ENCODE measurements around the gene PPP1R16B.

The PPP1R16B gene

DNA sequence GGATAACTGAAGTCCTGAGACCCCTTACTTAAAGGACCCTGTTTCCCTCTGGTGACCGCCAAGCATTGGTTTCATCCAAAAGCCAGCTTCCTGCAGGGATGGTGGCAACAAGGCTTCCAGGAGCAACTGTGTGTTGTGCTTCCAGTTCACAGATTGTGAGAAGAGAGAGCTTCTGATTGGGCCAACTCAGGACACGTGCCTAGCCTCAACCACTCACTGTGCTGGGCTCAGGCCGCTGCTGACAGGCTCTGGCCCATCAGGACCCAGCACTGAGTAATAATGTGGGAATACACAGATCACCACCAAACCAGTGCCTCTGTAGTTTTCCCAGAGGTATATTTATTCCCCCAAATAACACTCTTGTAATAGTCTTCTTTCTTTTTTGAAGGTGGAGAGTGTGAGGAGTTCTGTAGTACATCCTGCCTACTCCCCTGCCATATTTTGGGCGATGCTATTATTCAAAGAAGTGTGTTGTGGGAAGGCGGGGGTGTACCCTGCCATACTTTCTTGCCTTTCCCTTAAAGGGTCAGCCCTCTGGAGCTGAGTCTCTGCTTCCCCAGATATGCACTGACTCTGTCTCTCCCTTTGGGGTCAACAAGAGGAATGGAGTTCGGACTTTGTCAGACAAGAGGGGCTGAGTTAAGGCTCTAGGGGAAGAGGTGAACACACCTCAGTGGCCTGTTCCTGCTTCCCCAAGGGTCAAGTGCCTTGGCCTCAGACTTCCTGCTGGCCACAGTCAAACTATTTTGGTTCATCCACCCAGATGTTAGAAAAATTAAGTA lies 23.2 kb downstream of the PPP1R16B start:
- FAIRE-seq, result no peak

DNA sequence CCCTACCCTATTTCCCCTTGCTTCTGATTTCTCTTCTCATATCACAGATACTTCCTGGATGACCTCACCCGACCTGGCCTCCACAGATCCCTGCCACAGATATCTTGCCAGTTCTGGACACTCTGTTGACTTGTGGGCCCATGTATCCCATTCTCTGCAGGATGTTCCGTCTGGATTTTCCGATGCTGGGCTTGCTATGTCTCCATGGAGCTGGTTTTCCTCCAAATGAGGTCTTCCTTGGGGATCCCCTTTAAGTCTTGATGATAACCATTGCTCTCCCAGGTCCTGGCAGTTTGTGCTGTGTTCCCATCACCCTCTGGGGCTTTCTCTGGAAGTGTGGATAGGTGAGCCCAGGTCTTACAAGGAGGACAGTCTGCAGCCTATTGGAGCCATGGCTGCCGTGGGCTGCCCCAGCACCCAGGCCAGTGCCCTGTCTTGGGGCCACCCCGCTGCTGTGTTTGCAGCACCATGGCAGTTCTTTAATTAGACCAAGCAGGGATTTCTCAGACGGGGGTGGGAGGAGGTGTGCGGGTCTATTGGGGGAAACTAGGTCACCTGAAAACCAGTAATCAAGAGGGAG lies 23.9 kb downstream of the PPP1R16B start:
- FAIRE-seq, result no peak

DNA sequence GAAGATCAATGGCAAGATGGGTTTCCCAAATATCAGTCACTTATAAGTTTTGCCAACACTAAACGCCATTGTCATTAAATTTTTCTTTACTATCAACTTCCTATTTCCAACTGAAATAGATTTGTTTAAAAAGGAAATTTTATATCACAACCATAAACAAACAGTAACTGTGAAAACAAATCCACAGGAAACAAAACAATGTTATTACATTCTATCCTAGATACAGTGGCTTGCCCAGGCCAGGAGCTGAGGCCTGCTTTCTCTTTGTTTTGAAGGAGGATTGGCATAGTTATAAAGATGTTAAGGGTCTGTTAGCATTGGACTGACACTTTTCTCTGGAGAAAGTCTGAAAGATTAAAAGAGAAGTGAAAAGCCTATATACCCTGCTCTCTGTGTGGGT lies 24.9 kb downstream of the PPP1R16B start:
- no peak for FAIRE-seq

DNA sequence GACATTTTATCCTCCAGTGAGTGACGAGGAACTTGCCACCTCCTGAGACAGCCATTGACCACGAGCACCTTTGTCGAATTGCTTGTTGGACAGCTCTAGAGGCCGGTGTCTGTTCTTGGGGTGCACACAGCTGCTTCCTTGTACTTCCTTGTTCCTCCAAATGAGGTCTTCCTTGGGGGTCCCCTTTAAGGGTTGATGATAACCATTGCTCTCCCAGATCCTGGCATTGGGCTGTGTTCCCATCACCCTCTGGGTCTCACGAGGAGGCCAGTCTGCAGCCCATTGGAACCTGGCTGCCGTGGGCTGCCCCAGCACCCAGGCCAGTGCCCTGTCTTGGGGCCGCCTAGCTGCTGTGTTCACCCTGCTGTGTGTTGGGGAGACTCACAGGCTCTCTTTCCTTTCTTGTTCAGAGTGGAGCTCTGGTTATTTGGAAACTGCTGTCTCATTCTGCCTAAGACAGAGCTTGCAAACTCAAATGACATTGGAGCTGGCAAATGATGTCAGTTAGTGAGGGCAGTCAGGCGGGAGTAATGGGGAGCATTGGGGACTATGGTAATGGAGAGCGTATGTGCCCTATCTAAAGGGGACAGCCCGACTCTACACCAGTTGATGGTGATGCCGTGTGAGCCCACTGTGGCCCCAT lies 25.7 kb downstream of the PPP1R16B start:
- no peak for FAIRE-seq

DNA sequence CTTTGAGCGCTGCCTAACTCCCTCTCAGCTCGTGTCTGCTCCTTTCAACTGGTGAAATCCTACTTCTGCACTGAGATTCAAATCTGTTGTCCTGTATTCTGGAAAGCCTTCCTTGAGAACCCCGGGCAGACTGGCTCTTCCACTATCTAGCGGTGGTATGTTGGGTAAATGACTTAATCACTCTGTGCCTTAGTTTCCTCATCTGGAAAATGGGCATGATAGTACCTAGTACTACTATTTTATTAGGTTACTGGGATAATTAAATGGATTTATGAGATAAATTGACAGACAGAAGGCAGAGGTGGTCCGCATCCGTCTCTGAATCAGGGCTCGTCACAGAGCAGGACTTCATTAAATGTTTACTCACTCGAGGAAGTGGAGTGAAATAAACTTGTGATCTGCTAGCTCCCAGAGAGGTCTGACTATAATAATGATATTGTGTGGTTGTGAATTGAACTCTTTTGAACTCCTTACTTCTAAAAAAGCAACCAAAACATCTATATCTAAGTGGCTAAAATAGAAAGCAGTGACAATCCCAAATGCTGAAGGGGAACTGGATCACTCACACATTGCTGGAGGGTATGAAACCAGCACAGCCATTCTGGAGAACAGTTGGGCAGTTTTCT lies 26.6 kb downstream of the PPP1R16B start:
- FAIRE-seq, result no peak

DNA sequence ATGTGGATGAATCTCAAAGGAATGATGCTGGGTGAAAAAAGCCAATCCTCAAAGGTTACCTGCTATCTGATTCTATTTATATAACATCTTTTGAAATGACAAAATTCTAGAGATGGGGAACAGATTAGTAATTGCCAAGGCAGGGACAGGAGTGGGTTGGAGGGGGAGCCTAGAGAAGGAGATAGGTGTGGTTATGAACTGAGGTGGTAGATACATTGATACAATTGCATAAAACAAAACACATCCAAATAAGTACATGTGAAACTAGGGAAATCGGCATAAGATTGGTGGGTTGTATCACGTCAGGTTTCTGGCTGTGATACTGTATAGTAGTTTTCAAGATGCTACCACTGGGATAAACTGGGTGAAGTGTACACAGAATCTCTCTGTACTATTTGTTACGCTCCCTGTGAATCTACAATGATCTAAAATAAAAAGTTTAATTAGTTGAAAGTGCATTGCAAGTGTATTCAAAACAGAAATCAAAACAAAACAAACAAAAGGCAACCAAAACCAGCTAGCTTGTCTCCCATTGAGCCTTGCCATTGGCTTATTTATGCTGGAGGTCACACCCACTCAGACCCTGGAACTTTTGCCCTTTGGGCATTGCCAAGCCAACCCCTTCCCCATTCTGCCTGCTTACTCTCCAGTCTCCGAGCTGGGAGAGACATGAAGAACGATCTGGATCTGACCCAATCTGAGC lies 27.8 kb downstream of the PPP1R16B start:
- FAIRE-seq, result no peak

DNA sequence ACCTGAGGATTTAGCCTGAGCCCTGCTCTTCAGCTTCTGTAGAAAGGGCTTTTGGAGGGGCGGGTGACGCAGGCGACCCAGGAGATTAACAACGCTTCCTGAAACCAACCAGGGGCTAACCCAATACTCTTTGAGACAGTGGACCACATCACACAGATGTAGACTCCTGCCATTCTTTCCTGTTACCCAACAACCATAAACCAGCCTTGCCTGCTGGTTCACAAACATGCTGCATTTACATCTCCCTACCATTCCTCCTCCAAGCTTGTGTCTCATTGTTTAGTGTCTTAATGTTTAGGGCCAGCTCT lies 28.3 kb downstream of the PPP1R16B start:
- FAIRE-seq, result no peak

DNA sequence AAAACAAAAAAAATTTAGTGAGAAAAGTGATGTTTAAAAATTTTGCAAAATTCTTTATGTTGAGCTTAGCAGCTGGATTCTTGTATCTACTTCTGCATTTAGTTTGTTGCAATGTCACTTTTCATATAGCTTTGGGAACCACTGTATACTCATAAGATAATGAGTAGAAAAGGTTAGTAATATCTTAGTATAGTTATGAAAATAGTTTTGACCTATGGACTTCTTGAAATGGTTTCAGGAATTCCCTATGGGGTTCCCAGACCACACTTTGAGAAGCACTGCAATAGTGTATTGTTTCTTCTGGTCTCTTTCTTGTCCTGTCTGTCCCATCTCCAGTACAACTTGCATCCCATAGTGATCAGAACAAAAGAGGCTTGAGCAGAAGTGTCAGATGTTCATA lies 29.4 kb downstream of the PPP1R16B start:
- no peak for FAIRE-seq

DNA sequence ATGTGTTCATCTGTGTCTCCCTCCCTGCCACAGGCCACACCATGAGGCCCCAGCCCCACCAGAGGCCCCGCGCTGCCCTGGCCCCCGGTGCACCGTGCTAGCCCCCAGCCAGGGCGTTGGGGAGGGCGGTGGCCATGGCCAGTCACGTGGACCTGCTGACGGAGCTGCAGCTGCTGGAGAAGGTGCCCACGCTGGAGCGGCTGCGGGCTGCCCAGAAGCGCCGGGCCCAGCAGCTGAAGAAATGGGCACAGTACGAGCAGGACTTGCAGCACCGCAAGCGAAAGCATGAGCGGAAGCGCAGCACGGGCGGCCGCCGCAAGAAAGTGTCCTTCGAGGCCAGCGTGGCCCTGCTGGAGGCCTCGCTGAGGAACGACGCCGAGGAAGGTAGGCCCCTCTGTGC lies 30.3 kb downstream of the PPP1R16B start:
- FAIRE-seq, result no peak

DNA sequence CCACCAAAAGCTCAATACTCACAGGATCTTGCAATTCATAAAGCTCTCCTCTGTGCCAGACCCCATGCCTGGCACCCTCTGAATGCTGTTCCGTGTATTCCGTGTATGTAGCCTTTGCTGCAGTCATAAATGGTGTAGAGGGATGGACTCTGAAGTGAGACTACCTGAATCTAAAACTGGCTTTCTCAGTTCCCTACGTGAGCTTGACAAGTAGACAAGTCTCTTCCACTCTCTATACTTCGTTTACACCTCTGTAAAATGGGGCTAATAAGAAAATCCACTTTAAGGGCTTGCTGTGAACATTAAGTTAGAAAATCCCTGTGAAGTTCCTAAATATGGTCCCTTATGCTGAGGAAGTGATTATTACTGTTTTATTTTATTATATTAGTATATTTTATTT lies 31.5 kb downstream of the PPP1R16B start:
- FAIRE-seq, result no peak

DNA sequence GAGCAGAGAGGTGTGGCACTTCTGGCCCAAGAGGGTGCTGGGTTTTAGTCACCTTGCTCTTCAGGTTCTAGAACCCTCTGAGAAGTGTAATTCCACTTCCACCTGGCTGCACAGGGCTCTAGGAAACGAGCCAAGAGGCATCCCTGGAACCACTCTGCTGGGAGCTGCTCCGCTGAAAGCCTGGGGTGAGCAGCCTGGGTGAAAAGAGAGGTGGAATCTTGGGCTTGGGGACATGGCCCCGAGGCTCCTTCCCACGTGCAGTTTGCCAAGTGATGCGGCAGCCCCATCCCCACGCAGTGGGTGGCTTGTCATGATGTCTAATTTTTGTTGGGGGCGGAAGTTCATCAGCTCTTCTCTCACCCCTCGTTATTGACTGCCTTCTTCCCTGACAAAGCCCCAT lies 32.8 kb downstream of the PPP1R16B start:
- no peak for FAIRE-seq

DNA sequence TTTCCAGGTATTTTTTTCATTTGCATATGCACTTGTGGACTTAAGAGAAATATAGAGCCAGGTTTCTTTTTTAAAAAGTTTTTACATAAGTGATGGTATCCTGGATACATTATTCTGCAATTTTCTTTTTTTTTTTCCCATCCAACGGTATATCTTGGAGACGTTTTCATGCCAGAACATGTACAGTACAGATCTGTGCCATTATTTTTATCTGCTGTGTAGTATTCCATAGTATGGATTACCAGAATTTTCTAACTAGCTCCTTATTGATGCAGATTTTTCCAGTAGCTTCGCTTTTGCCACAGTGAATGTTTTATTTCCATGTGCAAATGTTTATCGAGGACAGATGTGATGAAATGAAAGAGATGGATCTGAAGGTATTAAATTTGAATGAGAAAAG lies 34.1 kb downstream of the PPP1R16B start:
- FAIRE-seq, result no peak

DNA sequence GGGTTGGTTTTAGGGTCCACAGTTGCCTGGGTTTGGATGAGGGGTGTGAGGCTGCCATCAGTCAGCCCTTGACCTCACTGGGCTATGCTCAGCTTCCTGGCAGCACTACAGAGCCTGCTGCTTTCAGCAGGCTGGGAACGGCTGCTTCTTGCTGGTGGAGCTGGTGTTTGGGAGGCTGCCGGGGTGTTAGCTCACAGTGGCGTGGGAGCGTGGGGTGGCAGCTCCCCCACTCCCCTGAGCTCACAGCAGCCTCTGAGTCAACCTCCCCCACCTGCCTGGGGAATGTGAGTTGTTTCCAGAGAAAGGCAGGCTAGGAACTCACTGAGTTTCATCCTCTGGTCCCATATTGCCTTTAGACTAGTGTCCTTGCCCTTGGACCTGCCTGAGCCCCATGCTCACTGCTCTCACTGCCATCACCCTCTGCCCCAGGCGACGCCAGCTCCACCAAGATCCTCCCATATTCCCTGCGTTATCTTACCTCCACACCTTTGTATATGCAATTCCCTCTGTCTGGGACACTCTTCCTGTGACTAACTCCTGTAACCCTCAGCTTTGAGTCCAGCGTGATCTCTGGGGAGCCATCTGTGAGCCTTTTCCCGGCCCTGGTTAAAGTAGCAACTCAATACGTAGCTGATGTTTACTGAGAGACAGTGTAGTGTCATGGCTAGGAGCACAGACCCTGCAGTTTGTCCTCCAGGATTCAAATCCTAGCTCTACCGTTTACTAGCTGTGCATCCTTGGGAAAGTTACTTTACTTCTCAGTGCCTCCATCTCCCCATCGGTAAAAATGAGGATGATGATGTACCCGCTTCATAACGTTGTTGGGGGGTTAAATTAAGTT lies 34.8 kb downstream of the PPP1R16B start:
- FAIRE-seq, result no peak

DNA sequence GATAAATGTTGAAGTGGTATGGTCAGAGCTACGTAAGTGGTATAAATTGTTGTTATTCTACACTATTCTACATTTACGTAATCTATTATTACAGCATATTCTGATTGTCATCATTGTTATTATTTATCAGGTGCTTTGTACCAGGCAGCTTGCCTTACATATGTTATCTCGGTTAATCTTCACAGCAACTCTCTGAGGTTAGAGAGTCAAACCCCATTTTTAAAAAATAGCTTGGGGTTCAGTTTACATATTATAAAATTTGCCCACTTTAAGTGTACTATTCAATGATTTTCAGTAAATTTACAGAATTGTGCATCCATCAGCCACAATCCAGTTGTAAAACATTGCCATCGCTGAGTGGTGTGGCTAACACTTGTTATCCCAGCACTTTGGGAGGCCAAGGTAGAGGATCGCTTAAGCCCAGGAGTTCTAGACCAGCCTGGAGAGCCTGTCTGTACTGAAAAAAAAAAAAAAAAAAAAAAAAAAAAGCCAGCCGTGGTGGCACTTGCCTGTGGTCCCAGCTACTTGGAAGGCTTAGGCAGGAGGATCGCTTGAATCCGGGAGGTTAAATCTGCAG lies 35.5 kb downstream of the PPP1R16B start:
- FAIRE-seq, result no peak

DNA sequence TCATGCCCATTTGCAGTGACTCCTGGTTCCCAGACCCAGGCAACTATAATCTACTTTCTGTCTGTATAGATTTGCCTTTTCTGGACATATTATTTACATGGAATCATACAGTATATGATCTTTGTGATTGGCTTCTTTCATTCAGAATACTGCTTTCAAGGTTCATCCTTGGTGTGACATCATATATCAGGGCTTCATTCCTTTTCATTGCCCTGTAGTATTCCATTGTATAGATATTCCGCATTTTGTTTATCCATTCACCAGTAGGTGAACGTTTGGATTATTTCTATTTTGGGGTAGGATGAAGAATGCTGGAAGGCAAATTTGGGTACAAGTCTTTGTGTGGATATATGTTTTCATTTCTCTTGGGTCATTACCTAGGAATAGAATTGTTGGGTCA lies 36.1 kb downstream of the PPP1R16B start:
- no peak for FAIRE-seq

DNA sequence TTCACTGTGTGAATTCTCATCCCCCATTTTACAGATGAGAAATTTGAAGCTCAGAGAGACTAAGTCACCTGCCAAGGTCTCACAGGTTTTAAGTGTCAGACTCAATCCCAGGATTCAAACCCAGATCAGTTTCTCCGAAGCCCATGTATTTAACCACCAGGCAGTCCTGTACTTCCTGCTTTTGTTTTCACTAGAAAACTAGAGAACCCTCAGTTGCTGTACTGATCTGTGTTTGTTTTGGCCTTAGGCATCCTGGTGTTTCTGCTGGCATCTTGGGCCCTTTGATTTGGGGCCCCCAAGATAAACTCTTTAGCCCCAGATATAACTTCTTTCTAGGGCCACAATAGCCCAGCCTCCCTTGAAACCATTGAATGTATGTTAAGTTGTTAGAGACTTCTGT lies 36.5 kb downstream of the PPP1R16B start:
- FAIRE-seq, result no peak

DNA sequence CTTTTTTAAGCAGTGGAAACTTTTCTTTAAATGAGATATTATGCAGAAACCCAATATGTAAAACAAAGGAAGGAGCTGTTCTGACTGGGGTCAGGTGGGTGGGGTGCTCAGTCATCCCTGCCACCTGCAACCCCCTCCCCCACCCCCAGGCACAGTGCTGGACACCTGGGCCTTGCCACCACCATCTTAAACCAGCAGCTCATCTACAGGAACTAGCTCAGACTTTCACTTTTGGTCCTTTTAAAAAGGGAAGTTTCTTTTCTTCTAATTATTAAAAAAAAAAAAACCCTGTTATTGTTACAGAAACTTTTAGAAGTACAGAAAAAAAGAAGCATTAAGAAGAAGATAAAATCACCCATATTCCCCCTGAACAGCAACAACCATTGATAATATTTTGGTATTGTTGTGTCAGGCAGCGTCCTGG lies 37.1 kb downstream of the PPP1R16B start:
- FAIRE-seq, result no peak

DNA sequence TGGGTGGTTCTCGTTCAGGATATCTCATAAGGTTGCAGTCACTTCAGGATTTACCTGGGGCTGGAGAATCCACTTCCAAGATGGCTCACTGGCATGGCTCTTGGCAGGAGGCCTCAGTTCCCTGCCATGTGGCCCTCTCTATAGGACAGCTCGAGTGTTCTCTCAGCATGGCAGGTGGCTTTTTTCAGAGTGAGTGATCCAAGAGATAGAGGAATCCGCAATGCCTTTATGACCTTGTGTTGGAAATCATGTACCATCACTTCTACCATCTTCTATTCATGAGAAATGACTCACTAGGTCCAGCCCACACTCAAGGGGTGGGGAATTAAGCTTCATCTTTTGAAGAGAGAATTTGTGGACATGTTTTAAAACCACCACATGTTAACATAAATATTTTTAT lies 37.8 kb downstream of the PPP1R16B start:
- no peak for FAIRE-seq

DNA sequence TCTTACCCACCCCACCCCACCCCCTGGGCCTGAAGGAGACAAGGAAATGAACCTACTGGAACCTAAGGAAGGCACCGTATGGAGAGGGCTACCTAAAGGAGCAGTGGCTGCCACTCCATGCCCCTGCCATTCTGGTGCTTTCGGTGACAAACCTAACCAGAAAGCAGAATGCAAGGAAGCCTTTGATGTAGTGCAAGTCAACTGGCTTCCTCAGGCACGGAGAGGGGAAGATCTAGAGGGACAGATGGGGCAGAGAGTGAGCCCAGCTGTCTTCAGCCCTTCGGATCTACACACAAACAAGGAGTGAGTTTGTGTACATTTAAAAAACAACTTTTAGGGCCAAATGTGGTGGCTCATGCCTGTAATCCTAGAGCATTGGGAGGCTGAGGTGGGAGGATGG lies 39.5 kb downstream of the PPP1R16B start:
- no peak for FAIRE-seq

DNA sequence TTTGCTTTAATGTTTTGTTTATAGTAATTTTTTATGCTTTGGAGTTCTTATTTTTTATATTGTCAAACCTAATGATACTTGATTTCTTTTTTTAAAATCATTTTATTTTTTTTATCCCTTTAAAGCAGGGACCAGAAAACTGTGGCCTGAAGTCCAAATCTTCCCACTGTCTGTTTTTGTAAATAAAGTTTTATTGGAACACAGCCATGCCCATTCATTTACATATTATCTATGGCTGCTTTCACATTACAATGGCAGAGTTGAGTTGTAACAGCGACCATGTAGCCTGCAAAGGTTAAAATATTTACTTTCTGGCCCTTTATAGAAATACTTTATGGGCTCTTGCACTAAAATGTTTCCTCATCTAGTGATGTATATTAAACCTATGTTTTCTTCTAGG lies 42.3 kb downstream of the PPP1R16B start:
- FAIRE-seq, result no peak

DNA sequence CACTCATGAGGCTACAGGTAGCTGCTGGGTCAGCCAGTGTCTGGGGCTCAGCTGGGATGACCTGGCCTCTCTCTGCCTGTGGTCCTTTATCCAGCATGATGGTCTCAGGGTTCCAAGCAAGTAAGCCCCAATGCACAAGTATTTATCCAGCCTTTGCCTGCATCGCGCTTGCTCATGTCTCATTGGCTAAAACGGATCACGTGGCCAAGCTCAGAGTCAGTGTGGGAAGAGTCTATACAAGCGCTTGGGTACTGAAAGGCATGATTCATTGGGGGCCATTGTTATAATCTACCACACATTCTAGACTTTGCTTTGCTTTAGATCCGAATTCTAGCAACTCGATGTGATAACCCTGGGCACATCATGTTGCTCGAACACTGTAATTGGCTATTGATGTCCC lies 48.3 kb downstream of the PPP1R16B start:
- FAIRE-seq, result no peak

DNA sequence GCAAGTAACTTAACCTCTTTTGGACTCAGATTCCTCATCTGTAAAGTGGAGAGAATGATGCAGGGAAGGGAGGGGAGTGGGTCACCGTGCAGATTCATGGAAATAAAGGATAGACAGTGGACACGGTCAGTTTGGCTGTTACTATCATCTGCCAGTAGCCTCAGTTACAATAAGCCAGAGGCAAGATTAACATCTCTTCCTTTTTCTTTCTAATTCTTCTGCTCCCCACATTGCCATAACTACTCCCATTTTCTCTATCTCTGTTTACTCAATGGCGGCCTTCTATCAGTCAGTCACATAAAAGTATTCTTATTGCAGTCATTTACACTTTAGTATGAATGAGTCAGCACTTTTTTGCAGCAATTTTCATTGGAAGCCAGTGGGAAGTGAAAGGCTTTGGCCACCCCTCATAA lies 49.2 kb downstream of the PPP1R16B start:
- no peak for FAIRE-seq
